Spleen (tissue), 11 donors: ENCODE results near the gene PROM1. TPM values are rescaled to one million over a fixed set of nuclear protein-coding genes. Genes with fewer than 3 reads are reported as not detected.

Experiments
- DNase-seq: peaks from one replicate; pipeline ENCODE4 v3.0.0-alpha.2; 2020
- H3K27ac ChIP-seq, 8 donors: fragments of 200-600 bp; sonication (generic) in 7 of 8; 1 replicate in 4 of 8; 2 replicates in 4 of 8; pipeline versions ENCODE4 v1.5.0 to v1.8.0; 2016 to 2021; ENCODE audit warnings: inconsistent platforms in 4 of 8, mild to moderate bottlenecking in 4 of 8, moderate library complexity in 1 of 8
- H3K27me3 ChIP-seq, 7 donors: fragments of 200-600 bp; sonication (generic) in 6 of 7; replicated peaks in 1 of 7; 1 replicate in 4 of 7; 2 replicates in 3 of 7; pipeline versions ENCODE4 v1.5.0 to v1.8.0; 2016 to 2021; ENCODE audit warnings: inconsistent platforms in 3 of 7, mild to moderate bottlenecking in 1 of 7
- H3K36me3 ChIP-seq, 6 donors: fragments of 200-600 bp; sonication (generic) in 5 of 6; 1 replicate in 4 of 6; 2 replicates in 2 of 6; pipeline versions ENCODE4 v1.5.0 to v1.8.0; 2016 to 2021; ENCODE audit warnings: inconsistent platforms in 2 of 6
- H3K4me1 ChIP-seq, 6 donors: fragments of 200-600 bp; sonication (generic) in 5 of 6; 1 replicate in 3 of 6; 2 replicates in 3 of 6; pipeline versions ENCODE4 v1.5.0 to v1.8.0; 2016 to 2021; ENCODE audit warnings: inconsistent platforms in 3 of 6
- H3K4me3 ChIP-seq, 8 donors: fragments of 200-600 bp; sonication (generic) in 7 of 8; 1 replicate in 4 of 8; 2 replicates in 4 of 8; pipeline versions ENCODE4 v1.5.0 to v1.8.0; 2016 to 2021; ENCODE audit warnings: inconsistent platforms in 4 of 8, mild to moderate bottlenecking in 4 of 8, moderate library complexity in 2 of 8
- H3K9me3 ChIP-seq, 8 donors: fragments of 200-600 bp; sonication (generic) in 7 of 8; 1 replicate in 4 of 8; 2 replicates in 4 of 8; pipeline versions ENCODE4 v1.5.0 to v1.8.0; 2016 to 2021; ENCODE audit warnings: inconsistent platforms in 4 of 8
- POLR2A ChIP-seq, 3 donors: fragments of 450-650 bp; IDR thresholded peaks; one replicate each; pipeline ENCODE4 v1.5.1; 2017; ENCODE audit warnings: antibody characterized with exemption in 3 of 3, mild to moderate bottlenecking in 1 of 3
- POLR2AphosphoS5 ChIP-seq, 3 donors: sonication (generic); formaldehyde crosslinking; IDR thresholded peaks; one replicate each; pipeline ENCODE4 v1.5.1; 2017; ENCODE audit warnings: antibody characterized with exemption in 3 of 3
- WGBS, 5 donors: extraction: QIAGEN DNeasy Blood & Tissue Kit in 3 of 5; methylation state at CpG; one replicate each; pipeline versions ENCODE4 v1.1.5 to v1.1.7; 2013 to 2018; 5-methylcytosine and 5-hydroxymethylcytosine counted together
- intact Hi-C: fragments of 100-400 bp; cut with DNase I; formaldehyde crosslinking; loops from one replicate; pipeline ENCODE4 v1.15.0; 2023; ENCODE audit warnings: low total_unique reads
- polyA plus RNA-seq, 3 donors: library from polyadenylated mRNA; stranded (reverse); fragments of 200-250 nt; gene quantifications; one replicate each; pipeline ENCODE4 v1.2.1, GENCODE V29; 2013
- total RNA-seq, 7 donors: library from RNA; depleted of rRNA in 3 of 7; stranded (reverse); fragments of >200 nt in 3 of 7; fragmentation: NEBNext Ultra II Directional in 4 of 7; extraction: Animal tissue kit (Norgen Biotek cat#: 25700) in 4 of 7; gene quantifications; one replicate each; pipeline versions ENCODE4 v1.1.0 to v1.2.1, GENCODE V29; 2016 to 2021
- TF ChIP-seq, protein P1 (sequence below), 11 experiments: fragments of 200-600 bp in 7 of 11; fragments of 450-650 bp in 4 of 11; sonication (generic) in 4 of 11; IDR thresholded peaks in 8 of 11; conservative IDR thresholded peaks in 3 of 11; 1 replicate in 7 of 11; 2 replicates in 4 of 11; pipeline versions ENCODE4 v1.4.0 to v1.8.0; 2016 to 2021; ENCODE audit warnings: antibody characterized with exemption in 11 of 11, inconsistent platforms in 4 of 11, mild to moderate bottlenecking in 1 of 11
- donor health status: healthy with polysubstance abuse.
- donor health status: DM: no; HTN: no; CAD: no; lungs with moderate emphysema.
- donor health status: DM: no; HTN: no; CAD: no.
- donor health status: Bipolar disorder and iron deficiency.
- donor health status: healthy.
- donor health status: DM: no; HTN: no; CAD: no.
- donor health status: DM: yes; HTN: yes; CAD: no.

Gene PROM1
- total and polyA plus RNA-seq, 10 donors, result 0.15 to 4.6 (median 0.93) TPM

GRCh38 chr4:15921592-15921932 lies 162.3 kb downstream of the PROM1 start:
- DNase-seq, result no peak
- Histone ChIP-seq H3K27me3 (peaks cover 0 to 28% (median 0%) of the 10 kb centered on the region in 7 donors), H3K36me3 (no peaks in the 10 kb centered on the region), H3K27ac (no peak overlapping the region), H3K4me3 (no peak overlapping the region), H3K4me1 (no peaks in the 10 kb centered on the region), H3K9me3 (peaks cover 0 to 2% (median 0%) of the 10 kb centered on the region in 8 donors)
- 88 to 100% (median 94%) methylated on average over 1 of the region's 1 CpG for WGBS, 5 donors
- TF ChIP-seq POLR2A (IDR thresholded peaks at IDR 0.05) (no peak), POLR2AphosphoS5 (IDR thresholded peaks at IDR 0.05) (no peak)
- TF ChIP-seq, protein P1, sequence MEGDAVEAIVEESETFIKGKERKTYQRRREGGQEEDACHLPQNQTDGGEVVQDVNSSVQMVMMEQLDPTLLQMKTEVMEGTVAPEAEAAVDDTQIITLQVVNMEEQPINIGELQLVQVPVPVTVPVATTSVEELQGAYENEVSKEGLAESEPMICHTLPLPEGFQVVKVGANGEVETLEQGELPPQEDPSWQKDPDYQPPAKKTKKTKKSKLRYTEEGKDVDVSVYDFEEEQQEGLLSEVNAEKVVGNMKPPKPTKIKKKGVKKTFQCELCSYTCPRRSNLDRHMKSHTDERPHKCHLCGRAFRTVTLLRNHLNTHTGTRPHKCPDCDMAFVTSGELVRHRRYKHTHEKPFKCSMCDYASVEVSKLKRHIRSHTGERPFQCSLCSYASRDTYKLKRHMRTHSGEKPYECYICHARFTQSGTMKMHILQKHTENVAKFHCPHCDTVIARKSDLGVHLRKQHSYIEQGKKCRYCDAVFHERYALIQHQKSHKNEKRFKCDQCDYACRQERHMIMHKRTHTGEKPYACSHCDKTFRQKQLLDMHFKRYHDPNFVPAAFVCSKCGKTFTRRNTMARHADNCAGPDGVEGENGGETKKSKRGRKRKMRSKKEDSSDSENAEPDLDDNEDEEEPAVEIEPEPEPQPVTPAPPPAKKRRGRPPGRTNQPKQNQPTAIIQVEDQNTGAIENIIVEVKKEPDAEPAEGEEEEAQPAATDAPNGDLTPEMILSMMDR (IDR thresholded peaks at IDR 0.05 in 8 of 11, conservative IDR thresholded peaks at IDR 0.05 in 3 of 11), result no peak
- intact Hi-C loops, result no loop called here

DNA sequence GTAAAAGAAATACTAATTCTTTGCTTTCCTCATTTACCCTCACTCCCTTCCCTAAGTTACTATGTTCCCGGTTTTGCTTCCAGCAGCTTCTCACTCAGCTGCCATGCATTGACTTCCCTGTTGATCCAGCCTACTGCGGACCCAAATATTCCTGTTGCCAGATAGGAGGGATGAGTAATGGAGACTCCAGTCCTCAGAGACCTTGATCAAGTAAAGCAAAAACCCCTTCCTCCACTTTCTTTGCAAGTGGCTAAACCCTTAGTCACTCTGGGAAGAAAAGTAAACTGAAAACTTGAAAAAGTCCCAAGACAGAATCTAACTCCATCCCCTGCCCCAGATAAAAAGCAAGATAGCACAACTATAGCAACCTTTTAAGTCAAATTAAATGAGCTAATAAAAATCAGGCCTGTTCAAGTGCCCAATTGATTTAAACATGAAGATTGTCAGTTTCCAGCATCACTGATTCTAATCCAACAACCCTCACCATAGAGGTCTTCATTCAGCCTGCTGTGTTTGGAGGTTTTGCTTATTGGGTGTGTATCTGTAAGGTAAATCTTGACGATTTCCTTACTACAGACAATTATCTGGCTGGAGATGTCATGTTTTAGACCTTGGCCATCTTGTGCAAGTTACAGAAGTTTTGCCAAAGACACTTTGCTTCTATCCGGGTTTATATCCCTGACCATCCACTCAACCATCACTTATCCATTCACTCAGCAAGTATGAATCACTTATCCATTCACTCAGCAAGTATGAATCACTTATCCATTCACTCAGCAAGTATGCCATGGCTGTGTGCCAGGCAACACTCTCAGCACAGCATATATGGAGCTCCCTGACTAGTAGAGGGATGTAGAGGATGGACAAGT lies 162.9 kb downstream of the PROM1 start:
- Histone ChIP-seq H3K27ac (no peak overlapping the region), H3K9me3 (peaks cover 0 to 5% (median 0%) of the 10 kb centered on the region in 8 donors), H3K4me1 (no peaks in the 10 kb centered on the region), H3K27me3 (peaks cover 0 to 26% (median 0%) of the 10 kb centered on the region in 7 donors), H3K36me3 (no peaks in the 10 kb centered on the region), H3K4me3 (no peak overlapping the region)
- intact Hi-C loops, result no loop called here
- TF ChIP-seq, protein P1 (IDR thresholded peaks at IDR 0.05 in 8 of 11, conservative IDR thresholded peaks at IDR 0.05 in 3 of 11), result no peak
- TF ChIP-seq POLR2AphosphoS5 (IDR thresholded peaks at IDR 0.05), result no peak
- TF ChIP-seq POLR2A (IDR thresholded peaks at IDR 0.05), result no peak
- no peak for DNase-seq
- 74 to 85% (median 80%) methylated on average over 4 of the region's 4 CpGs for WGBS, 5 donors

GRCh38 chr4:15918484-15919129 lies 165.2 kb downstream of the PROM1 start:
- 73 to 84% (median 79%) methylated on average over 4 of the region's 4 CpGs for WGBS, 5 donors
- TF ChIP-seq, protein P1 (IDR thresholded peaks at IDR 0.05 in 8 of 11, conservative IDR thresholded peaks at IDR 0.05 in 3 of 11), result no peak
- TF ChIP-seq POLR2A (IDR thresholded peaks at IDR 0.05), result no peak
- DNase-seq, result no peak
- H3K36me3 ChIP-seq, result no peaks in the 10 kb centered on the region
- H3K27me3 ChIP-seq, result peaks cover 0 to 23% (median 0%) of the 10 kb centered on the region in 7 donors
- H3K27ac ChIP-seq, result no peak overlapping the region
- no peak overlapping the region for H3K4me3 ChIP-seq
- peaks cover 0 to 5% (median 0%) of the 10 kb centered on the region in 8 donors for H3K9me3 ChIP-seq
- intact Hi-C loops, result no loop called here
- H3K4me1 ChIP-seq, result no peaks in the 10 kb centered on the region

Other genes with a start within 250 kb of the PROM1 start
- gene FGFBP1, start 145.3 kb downstream of the PROM1 start, total RNA-seq, result not detected
- under 1 TPM in 2 of 3 donors, not detected in 1; 0.08 to 0.10 TPM for gene FGFBP1, start 145.3 kb downstream of the PROM1 start, polyA plus RNA-seq
- gene FGFBP2, start 120.8 kb downstream of the PROM1 start, total RNA-seq, result 10 to 100 TPM in 1 of 7 donors, 1 to 10 TPM in 6; 1.9 to 16.8 (median 7.2) TPM
- gene FGFBP2, start 120.8 kb downstream of the PROM1 start, polyA plus RNA-seq, result 1 to 10 TPM in 2 of 3 donors, under 1 TPM in 1; 0.47 to 2.2 (median 1.5) TPM
- gene TAPT1, start 142.4 kb upstream of the PROM1 start, total RNA-seq, result 10 to 100 TPM; 33.3 to 53.7 (median 45.2) TPM
- gene TAPT1, start 142.4 kb upstream of the PROM1 start, polyA plus RNA-seq, result 10 to 100 TPM; 10.7 to 19.2 (median 12.6) TPM